ENCODE measurements around the gene STX8. TPM values are rescaled to one million over a fixed set of nuclear protein-coding genes. Genes with fewer than 3 reads are reported as not detected.
"Not testable (repeated sequence)": the region's sequence is repeated elsewhere in the genome, so short reads cannot be mapped to it uniquely, and the experiment has no call there.

STX8 gene
- total RNA-seq, 1 experiment from 2014 or later: 50.3 TPM

DNA sequence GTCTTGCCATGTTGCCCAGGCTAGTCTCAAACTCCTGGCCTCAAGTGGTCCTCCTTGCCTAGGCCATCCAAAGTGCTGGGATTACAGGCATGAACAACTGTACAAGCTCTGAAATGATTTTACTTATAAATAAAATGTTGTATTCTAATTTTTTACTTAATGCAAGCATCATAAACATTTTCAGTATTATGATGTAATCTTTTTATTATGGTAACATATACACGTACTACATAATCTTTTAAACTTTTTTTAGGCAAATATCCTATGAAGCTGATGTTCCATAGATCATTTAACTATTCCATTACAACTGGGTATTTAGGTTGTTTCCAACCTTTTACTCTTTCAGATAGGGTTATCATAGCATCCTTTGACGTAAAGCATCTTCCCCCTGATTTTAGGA lies 35.9 kb upstream of the STX8 start:
- Histone ChIP-seq H3K4me1 (ENCODE audit: control insufficient read depth, insufficient read depth, low read length) (no peaks in the 10 kb centered on the region), H3K9me3 (ENCODE audit: control insufficient read depth, insufficient read depth, low read depth, low read length) (no peaks in the 10 kb centered on the region), H3K36me3 (ENCODE audit: control insufficient read depth, insufficient read depth, low read length) (no peaks in the 10 kb centered on the region), H3K4me3 (ENCODE audit: low read depth in 2 of 2, low read length in 2 of 2) (no peak overlapping the region), H3K27me3 (ENCODE audit: control insufficient read depth, insufficient read depth, low read length) (peaks cover 2% of the 10 kb centered on the region), H3K27ac (ENCODE audit: low read length) (no peak overlapping the region)
- ChIA-PET CTCF (no interaction called here), POLR2A (no interaction called here)
- intact Hi-C loops (cut with micrococcal nuclease; ENCODE audit: unreplicated experiment): no loop called here
- in situ Hi-C loops (cut with HindIII; ENCODE audit: low pct_unique_long_range_greater_than_20kb, low sequenced_read_pairs): no loop called here
- no TSS peak for BruUV-seq (replicated peaks)
- ATAC-seq (no peak), DNase-seq (ENCODE audit: low read depth, low spot score) (no peak)
- TF ChIP-seq, protein P1, sequence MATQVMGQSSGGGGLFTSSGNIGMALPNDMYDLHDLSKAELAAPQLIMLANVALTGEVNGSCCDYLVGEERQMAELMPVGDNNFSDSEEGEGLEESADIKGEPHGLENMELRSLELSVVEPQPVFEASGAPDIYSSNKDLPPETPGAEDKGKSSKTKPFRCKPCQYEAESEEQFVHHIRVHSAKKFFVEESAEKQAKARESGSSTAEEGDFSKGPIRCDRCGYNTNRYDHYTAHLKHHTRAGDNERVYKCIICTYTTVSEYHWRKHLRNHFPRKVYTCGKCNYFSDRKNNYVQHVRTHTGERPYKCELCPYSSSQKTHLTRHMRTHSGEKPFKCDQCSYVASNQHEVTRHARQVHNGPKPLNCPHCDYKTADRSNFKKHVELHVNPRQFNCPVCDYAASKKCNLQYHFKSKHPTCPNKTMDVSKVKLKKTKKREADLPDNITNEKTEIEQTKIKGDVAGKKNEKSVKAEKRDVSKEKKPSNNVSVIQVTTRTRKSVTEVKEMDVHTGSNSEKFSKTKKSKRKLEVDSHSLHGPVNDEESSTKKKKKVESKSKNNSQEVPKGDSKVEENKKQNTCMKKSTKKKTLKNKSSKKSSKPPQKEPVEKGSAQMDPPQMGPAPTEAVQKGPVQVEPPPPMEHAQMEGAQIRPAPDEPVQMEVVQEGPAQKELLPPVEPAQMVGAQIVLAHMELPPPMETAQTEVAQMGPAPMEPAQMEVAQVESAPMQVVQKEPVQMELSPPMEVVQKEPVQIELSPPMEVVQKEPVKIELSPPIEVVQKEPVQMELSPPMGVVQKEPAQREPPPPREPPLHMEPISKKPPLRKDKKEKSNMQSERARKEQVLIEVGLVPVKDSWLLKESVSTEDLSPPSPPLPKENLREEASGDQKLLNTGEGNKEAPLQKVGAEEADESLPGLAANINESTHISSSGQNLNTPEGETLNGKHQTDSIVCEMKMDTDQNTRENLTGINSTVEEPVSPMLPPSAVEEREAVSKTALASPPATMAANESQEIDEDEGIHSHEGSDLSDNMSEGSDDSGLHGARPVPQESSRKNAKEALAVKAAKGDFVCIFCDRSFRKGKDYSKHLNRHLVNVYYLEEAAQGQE (IDR thresholded peaks at IDR 0.05; ENCODE audit: insufficient read depth in 1 of 2, low read depth in 2 of 2, low read length in 1 of 2): no peak
- TF ChIP-seq, protein P2, sequence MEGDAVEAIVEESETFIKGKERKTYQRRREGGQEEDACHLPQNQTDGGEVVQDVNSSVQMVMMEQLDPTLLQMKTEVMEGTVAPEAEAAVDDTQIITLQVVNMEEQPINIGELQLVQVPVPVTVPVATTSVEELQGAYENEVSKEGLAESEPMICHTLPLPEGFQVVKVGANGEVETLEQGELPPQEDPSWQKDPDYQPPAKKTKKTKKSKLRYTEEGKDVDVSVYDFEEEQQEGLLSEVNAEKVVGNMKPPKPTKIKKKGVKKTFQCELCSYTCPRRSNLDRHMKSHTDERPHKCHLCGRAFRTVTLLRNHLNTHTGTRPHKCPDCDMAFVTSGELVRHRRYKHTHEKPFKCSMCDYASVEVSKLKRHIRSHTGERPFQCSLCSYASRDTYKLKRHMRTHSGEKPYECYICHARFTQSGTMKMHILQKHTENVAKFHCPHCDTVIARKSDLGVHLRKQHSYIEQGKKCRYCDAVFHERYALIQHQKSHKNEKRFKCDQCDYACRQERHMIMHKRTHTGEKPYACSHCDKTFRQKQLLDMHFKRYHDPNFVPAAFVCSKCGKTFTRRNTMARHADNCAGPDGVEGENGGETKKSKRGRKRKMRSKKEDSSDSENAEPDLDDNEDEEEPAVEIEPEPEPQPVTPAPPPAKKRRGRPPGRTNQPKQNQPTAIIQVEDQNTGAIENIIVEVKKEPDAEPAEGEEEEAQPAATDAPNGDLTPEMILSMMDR (IDR thresholded peaks at IDR 0.05): no peak
- TF ChIP-seq POLR2AphosphoS5 (IDR thresholded peaks at IDR 0.05; ENCODE audit: low read depth, low read length): no peak
- no peak for TF ChIP-seq TCF7L2 (IDR thresholded peaks at IDR 0.05; ENCODE audit: low read depth, low read length)
- TF ChIP-seq SIN3A (IDR thresholded peaks at IDR 0.05; ENCODE audit: borderline replicate concordance, insufficient read depth, low read depth, low read length): no peak

DNA sequence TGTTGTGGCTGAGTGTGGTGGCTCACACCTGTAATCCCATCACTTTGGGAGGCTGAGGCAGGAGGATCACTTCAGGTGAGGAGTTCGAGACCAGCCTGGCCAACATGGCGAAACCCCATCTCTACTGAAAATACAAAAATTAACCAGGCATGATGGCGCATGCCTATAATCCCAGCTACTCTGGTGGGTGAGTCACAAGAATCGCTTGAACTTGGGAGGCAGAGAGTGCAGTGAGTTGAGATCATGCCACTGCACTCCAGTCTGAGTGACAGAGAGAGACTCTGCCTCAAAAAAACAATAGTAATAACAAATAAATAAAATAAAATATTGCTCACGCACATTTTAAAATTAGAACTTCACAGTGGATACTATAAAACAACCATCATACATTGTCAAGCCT lies 31.4 kb upstream of the STX8 start:
- ATAC-seq; H3K4me1 ChIP-seq (ENCODE audit: control insufficient read depth, insufficient read depth, low read length); BruUV-seq (replicated peaks); H3K27me3 ChIP-seq (ENCODE audit: control insufficient read depth, insufficient read depth, low read length); intact Hi-C loops (cut with micrococcal nuclease; ENCODE audit: unreplicated experiment); in situ Hi-C loops (cut with HindIII; ENCODE audit: low pct_unique_long_range_greater_than_20kb, low sequenced_read_pairs); H3K4me3 ChIP-seq (ENCODE audit: low read depth in 2 of 2, low read length in 2 of 2); H3K9me3 ChIP-seq (ENCODE audit: control insufficient read depth, insufficient read depth, low read depth, low read length); POLR2A ChIA-PET; DNase-seq (ENCODE audit: low read depth, low spot score); H3K27ac ChIP-seq (ENCODE audit: low read length); H3K36me3 ChIP-seq (ENCODE audit: control insufficient read depth, insufficient read depth, low read length); CTCF ChIA-PET: not testable (repeated sequence)

DNA sequence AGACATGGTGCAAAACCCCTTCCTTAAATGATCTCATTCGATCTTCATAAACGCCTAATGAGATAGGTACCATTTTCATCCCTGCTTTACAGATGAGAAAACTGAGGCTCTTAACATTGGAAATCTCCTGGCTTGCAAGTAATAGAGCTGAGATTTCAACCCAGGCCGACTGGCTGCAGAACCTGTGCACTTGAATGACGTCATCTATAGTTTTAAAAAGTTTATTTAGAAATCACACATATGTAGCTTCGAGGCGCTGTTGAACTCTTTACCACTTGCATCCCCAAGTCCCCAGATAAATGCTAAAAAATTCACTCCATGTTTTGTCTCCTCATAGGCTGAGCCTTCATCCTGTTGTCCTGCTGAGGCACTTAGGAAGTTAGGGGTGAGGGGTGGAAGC lies 30.8 kb upstream of the STX8 start:
- in situ Hi-C loops (cut with HindIII; ENCODE audit: low pct_unique_long_range_greater_than_20kb, low sequenced_read_pairs): no loop called here
- ATAC-seq: no peak
- Histone ChIP-seq H3K9me3 (ENCODE audit: control insufficient read depth, insufficient read depth, low read depth, low read length) (no peaks in the 10 kb centered on the region), H3K4me3 (ENCODE audit: low read depth in 2 of 2, low read length in 2 of 2) (no peak overlapping the region), H3K27ac (ENCODE audit: low read length) (no peak overlapping the region), H3K4me1 (ENCODE audit: control insufficient read depth, insufficient read depth, low read length) (no peaks in the 10 kb centered on the region), H3K36me3 (ENCODE audit: control insufficient read depth, insufficient read depth, low read length) (no peaks in the 10 kb centered on the region), H3K27me3 (ENCODE audit: control insufficient read depth, insufficient read depth, low read length) (no peaks in the 10 kb centered on the region)
- no peak for DNase-seq (ENCODE audit: low read depth, low spot score)
- TF ChIP-seq, protein P2 (IDR thresholded peaks at IDR 0.05): no peak
- TF ChIP-seq SIN3A (IDR thresholded peaks at IDR 0.05; ENCODE audit: borderline replicate concordance, insufficient read depth, low read depth, low read length) (no peak), TCF7L2 (IDR thresholded peaks at IDR 0.05; ENCODE audit: low read depth, low read length) (no peak), POLR2AphosphoS5 (IDR thresholded peaks at IDR 0.05; ENCODE audit: low read depth, low read length) (no peak)
- intact Hi-C loops (cut with micrococcal nuclease; ENCODE audit: unreplicated experiment): no loop called here
- BruUV-seq (replicated peaks): no TSS peak
- POLR2A ChIA-PET: no interaction called here
- CTCF ChIA-PET: no interaction called here

DNA sequence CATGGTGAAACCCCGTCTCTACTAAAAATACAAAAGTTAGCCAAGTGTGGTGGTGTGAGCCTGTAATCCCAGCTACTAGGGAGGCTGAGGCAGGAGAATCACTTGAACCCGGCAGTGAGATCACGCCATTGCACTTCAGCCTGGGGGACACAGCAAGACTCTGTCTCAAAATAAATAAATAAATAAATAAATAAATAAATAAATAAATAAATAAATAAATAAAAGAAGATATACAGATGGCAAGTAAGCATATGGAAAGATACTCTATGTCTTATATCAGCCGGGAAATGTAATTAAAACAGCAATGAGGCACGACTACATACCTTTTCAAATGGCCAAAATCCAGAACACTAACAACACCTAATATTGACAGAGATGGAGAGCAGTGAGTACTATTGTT lies 29.0 kb upstream of the STX8 start:
- ATAC-seq; H3K4me1 ChIP-seq (ENCODE audit: control insufficient read depth, insufficient read depth, low read length); CTCF ChIA-PET; in situ Hi-C loops (cut with HindIII; ENCODE audit: low pct_unique_long_range_greater_than_20kb, low sequenced_read_pairs); H3K36me3 ChIP-seq (ENCODE audit: control insufficient read depth, insufficient read depth, low read length); H3K4me3 ChIP-seq (ENCODE audit: low read depth in 2 of 2, low read length in 2 of 2); H3K9me3 ChIP-seq (ENCODE audit: control insufficient read depth, insufficient read depth, low read depth, low read length); DNase-seq (ENCODE audit: low read depth, low spot score); H3K27me3 ChIP-seq (ENCODE audit: control insufficient read depth, insufficient read depth, low read length); intact Hi-C loops (cut with micrococcal nuclease; ENCODE audit: unreplicated experiment); H3K27ac ChIP-seq (ENCODE audit: low read length); BruUV-seq (replicated peaks); POLR2A ChIA-PET: not testable (repeated sequence)
